Ovary (tissue), 10 donors: ENCODE data around the gene OR10J5. TPM values are rescaled to one million over a fixed set of nuclear protein-coding genes. Genes with fewer than 3 reads are reported as not detected.

Experiments
- DNase-seq, 5 donors: peaks; one replicate each; pipeline ENCODE4 v3.0.0-alpha.2; 2019 to 2020
- H3K27ac ChIP-seq, 2 donors: fragments of 200-600 bp; one replicate each; pipeline versions ENCODE4 v1.5.1 to v1.8.0; 2019 to 2022
- H3K27me3 ChIP-seq: fragments of 200-600 bp; one replicate; pipeline ENCODE4 v1.8.0; 2022
- H3K36me3 ChIP-seq: fragments of 200-600 bp; sonication (generic); one replicate; pipeline ENCODE4 v1.5.1; 2019
- H3K4me1 ChIP-seq: one replicate; pipeline ENCODE4 v1.8.1; 2013; ENCODE audit warnings: mild to moderate bottlenecking, moderate library complexity; ENCODE audit not compliant: insufficient read depth
- H3K4me3 ChIP-seq: fragments of 200-600 bp; sonication (generic); one replicate; pipeline ENCODE4 v1.5.1; 2017
- H3K9me3 ChIP-seq, 2 donors: fragments of 200-600 bp in 1 of 2; sonication (generic) in 1 of 2; one replicate each; pipeline versions ENCODE4 v1.5.1 to v1.8.1; 2013 to 2019; ENCODE audit warnings: mild to moderate bottlenecking in 1 of 2, moderate library complexity in 1 of 2
- CTCF ChIP-seq, 3 donors: fragments of 450-650 bp in 2 of 3; fragments of 200-600 bp in 1 of 3; IDR thresholded peaks; one replicate each; pipeline versions ENCODE4 v1.5.1 to v1.8.0; 2016 to 2022; ENCODE audit warnings: antibody characterized with exemption in 3 of 3, mild to moderate bottlenecking in 1 of 3
- EP300 ChIP-seq: sonication (generic); formaldehyde crosslinking; IDR thresholded peaks from one replicate; pipeline ENCODE4 v1.6.1; 2017; ENCODE audit warnings: antibody characterized with exemption
- POLR2A ChIP-seq: fragments of 450-650 bp; IDR thresholded peaks from one replicate; pipeline ENCODE4 v1.6.1; 2017; ENCODE audit warnings: antibody characterized with exemption, mild to moderate bottlenecking, moderate library complexity
- WGBS, 3 donors: extraction: QIAGEN DNeasy Blood & Tissue Kit in 1 of 3; methylation state at CpG; one replicate each; pipeline versions ENCODE4 v1.1.5 to v1.1.7; 2013 to 2017; 5-methylcytosine and 5-hydroxymethylcytosine counted together
- intact Hi-C, 4 donors: fragments of 100-400 bp; cut with DNase I; formaldehyde crosslinking; loops; one replicate each; pipeline versions ENCODE4 v1.11.0 to v1.15.1; 2022 to 2023
- long read RNA-seq, 3 donors: library from polyadenylated mRNA in 2 of 3; unstranded in 2 of 3; transcript quantifications; one replicate each; pipeline ENCODE4 v2.0.0 and lab custom pipeline, GENCODE V29; 2021 to 2026
- polyA plus RNA-seq, 2 donors: library from polyadenylated mRNA; stranded (reverse); fragments of 200-250 nt in 1 of 2; fragments of 350-450 nt in 1 of 2; fragmentation: Illumina TruSeq in 1 of 2; extraction: RNeasy Lipid Tissue Mini Kit (QIAGEN cat#74804) in 1 of 2; gene quantifications; one replicate each; pipeline ENCODE4 v1.2.3, GENCODE V29; 2013 to 2014
- total RNA-seq, 7 donors: library from RNA; depleted of rRNA in 2 of 7; stranded (reverse); fragments of >200 nt in 2 of 7; fragmentation: NEBNext Ultra II Directional in 3 of 7; extraction: Animal tissue kit (Norgen Biotek cat#: 25700) in 3 of 7; gene quantifications; one replicate each; pipeline versions ENCODE4 v1.1.0 to v1.2.4, GENCODE V29; 2016 to 2023
- donor health status: DM: no; HTN: no; CAD: no; lungs with moderate emphysema.
- donor health status: DM: no; HTN: no; CAD: no.
- donor health status: Bipolar disorder and iron deficiency.
- donor health status: DM: yes; HTN: yes; CAD: no.
- donor health status: DM: no; HTN: no; CAD: no.
- donor health status: DM: yes; HTN: yes; CAD: no.

The OR10J5 gene
- total RNA-seq (not detected), polyA plus RNA-seq (not detected)
- long read RNA-seq, donor 1: 0 reads
- long read RNA-seq, donor 2: 0 reads
- long read RNA-seq, donor 3: 0 reads

- Histone ChIP-seq H3K9me3 (peaks cover 0 to 3% of the 10 kb centered on the region in 2 donors), H3K27ac (no peak within 1 kb of the TSS), H3K36me3 (no peaks in the 10 kb centered on the region), H3K4me3 (no peak within 1 kb of the TSS), H3K27me3 (no peaks in the 10 kb centered on the region), H3K4me1 (no peaks in the 10 kb centered on the region)
- intact Hi-C loops: no loop called here
- TF ChIP-seq POLR2A (no peak), CTCF (IDR thresholded peaks at IDR 0.05) (no peak), EP300 (no peak)
- WGBS, 3 donors: 96 to 100% (median 96%) methylated on average over 1 of the region's 1 CpG
- DNase-seq: no peak
Measured at GRCh38 chr1:159535907-159536306, at the start of gene OR10J5. Gene OR10J5, minus strand, starts transcription at chr1:159536007. Its CDS starts 0 bp downstream, at chr1:159536007.

GRCh38 chr1:159584536-159584935, 48.7 kb upstream of the OR10J5 start:
- intact Hi-C loops: no loop called here
- Histone ChIP-seq H3K4me1 (no peaks in the 10 kb centered on the region), H3K9me3 (no peaks in the 10 kb centered on the region), H3K27ac (no peak overlapping the region), H3K27me3 (no peaks in the 10 kb centered on the region), H3K4me3 (no peak overlapping the region), H3K36me3 (no peaks in the 10 kb centered on the region)
- no peak for TF ChIP-seq POLR2A
- TF ChIP-seq CTCF (IDR thresholded peaks at IDR 0.05): no peak
- no peak for TF ChIP-seq EP300
- WGBS, 3 donors: 73 to 83% (median 73%) methylated on average over 2 of the region's 2 CpGs
- DNase-seq: no peak

GRCh38 chr1:159581422-159581821, 45.6 kb upstream of the OR10J5 start:
- Histone ChIP-seq H3K4me3 (no peak overlapping the region), H3K27me3 (no peaks in the 10 kb centered on the region), H3K36me3 (no peaks in the 10 kb centered on the region), H3K27ac (no peak overlapping the region), H3K4me1 (no peaks in the 10 kb centered on the region), H3K9me3 (no peaks in the 10 kb centered on the region)
- intact Hi-C loops: no loop called here
- 58 to 72% (median 65%) methylated on average over 1 of the region's 1 CpG for WGBS, 3 donors
- TF ChIP-seq CTCF (IDR thresholded peaks at IDR 0.05): no peak
- no peak for TF ChIP-seq EP300
- no peak for TF ChIP-seq POLR2A
- DNase-seq: no peak

GRCh38 chr1:159580340-159580739, 44.5 kb upstream of the OR10J5 start:
- TF ChIP-seq CTCF (IDR thresholded peaks at IDR 0.05) (no peak), EP300 (no peak), POLR2A (no peak)
- H3K4me1 ChIP-seq: no peaks in the 10 kb centered on the region
- no peak for DNase-seq
- H3K36me3 ChIP-seq: no peaks in the 10 kb centered on the region
- intact Hi-C loops: no loop called here
- H3K9me3 ChIP-seq: no peaks in the 10 kb centered on the region
- H3K27ac ChIP-seq: no peak overlapping the region
- no peaks in the 10 kb centered on the region for H3K27me3 ChIP-seq
- 53 to 66% (median 61%) methylated on average over 3 of the region's 3 CpGs for WGBS, 3 donors
- no peak overlapping the region for H3K4me3 ChIP-seq
